PC-9 (cell line): Measurements from ENCODE around the gene RAVER1. TPM values are rescaled to one million over a fixed set of nuclear protein-coding genes. Genes with fewer than 3 reads are reported as not detected.

Experiments
- BruUV-seq: library from RNA; stranded (reverse); fragments of 400-500 nt; replicated peaks from 2 replicates; lab custom pipeline; 2021; lab: Mats Ljungman, UMichigan
- CTCF ChIA-PET: fragments of 300-600 bp; sonication (Branson Sonifier 250); formaldehyde crosslinking; loops from one replicate; lab custom pipeline; 2022; ENCODE audit warnings: antibody characterized with exemption; lab: Charles Lee
- POLR2A ChIA-PET: fragments of 300-600 bp; sonication (Branson Sonifier 250); formaldehyde crosslinking; loops from one replicate; lab custom pipeline; 2022; ENCODE audit warnings: antibody characterized with exemption; ENCODE audit not compliant: unreplicated experiment; lab: Charles Lee
- DNase-seq, 2 experiments: peaks; one replicate each; pipeline versions ENCODE4 v3.0.0 to v3.0.0-alpha.2; 2015 to 2022; ENCODE audit warnings: mixed read lengths in 1 of 2
- H2AFZ ChIP-seq: fragments of 200-600 bp; sonication (generic); 2 replicates; pipeline ENCODE4 v1.8.1; 2017; ENCODE audit warnings: antibody characterized with exemption
- H3F3A ChIP-seq: fragments of 200-600 bp; sonication (generic); 2 replicates; pipeline ENCODE4 v1.8.1; 2017; ENCODE audit warnings: antibody characterized with exemption, mild to moderate bottlenecking, low read depth; ENCODE audit not compliant: insufficient read depth
- H3K27ac ChIP-seq: fragments of 200-600 bp; sonication (generic); 2 replicates; pipeline ENCODE4 v1.6.1; 2016; ENCODE audit warnings: mixed run types
- H3K27me3 ChIP-seq: fragments of 200-600 bp; sonication (generic); 2 replicates; pipeline ENCODE4 v1.6.1; 2016; ENCODE audit warnings: low read depth, mixed run types; ENCODE audit not compliant: insufficient read depth
- H3K36me3 ChIP-seq: fragments of 200-600 bp; sonication (generic); 2 replicates; pipeline ENCODE4 v1.6.1; 2016; ENCODE audit warnings: low read depth, mixed run types
- H3K4me1 ChIP-seq: fragments of 200-600 bp; sonication (generic); replicated peaks from 2 replicates; pipeline ENCODE4 v1.6.1; 2016; ENCODE audit warnings: mixed run types; ENCODE audit not compliant: insufficient read depth
- H3K4me2 ChIP-seq: fragments of 200-600 bp; sonication (generic); 2 replicates; pipeline ENCODE4 v1.6.1; 2017; ENCODE audit warnings: mixed run types
- H3K4me3 ChIP-seq: fragments of 200-600 bp; sonication (generic); 2 replicates; pipeline ENCODE4 v1.6.1; 2016; ENCODE audit warnings: mixed run types
- H3K79me2 ChIP-seq: fragments of 200-600 bp; sonication (generic); 2 replicates; pipeline ENCODE4 v1.6.1; 2017; ENCODE audit warnings: low read depth, mixed run types
- H3K9me2 ChIP-seq: fragments of 200-600 bp; sonication (generic); 2 replicates; pipeline ENCODE4 v1.8.1; 2017; ENCODE audit warnings: mild to moderate bottlenecking; ENCODE audit not compliant: insufficient read depth
- H3K9me3 ChIP-seq: fragments of 200-600 bp; sonication (generic); 2 replicates; pipeline ENCODE4 v1.8.1; 2016; ENCODE audit warnings: low read depth; ENCODE audit not compliant: insufficient read depth
- H4K20me1 ChIP-seq: fragments of 200-600 bp; sonication (generic); 2 replicates; pipeline ENCODE4 v1.8.1; 2017; ENCODE audit not compliant: insufficient read depth
- CTCF ChIP-seq: fragments of 200-600 bp; sonication (generic); conservative IDR thresholded peaks from 2 replicates; pipeline ENCODE4 v1.6.1; 2017; ENCODE audit warnings: mixed run types, antibody characterized with exemption, mild to moderate bottlenecking, moderate library complexity
- EZH2 ChIP-seq: fragments of 200-600 bp; sonication (generic); IDR thresholded peaks from 2 replicates; pipeline ENCODE4 v1.8.0; 2017; ENCODE audit warnings: antibody characterized with exemption, low read depth
- intact Hi-C: fragments of 100-400 bp; cut with micrococcal nuclease; formaldehyde crosslinking; loops from one replicate; pipeline ENCODE4 v1.10.0; 2022; ENCODE audit not compliant: unreplicated experiment
- total RNA-seq: library from RNA; stranded (reverse); gene quantifications from 2 replicates; pipeline ENCODE4 v1.2.3, GENCODE V29; 2021

RAVER1 gene
- total RNA-seq, 1 experiment from 2014 or later: 52.9 TPM

DNA sequence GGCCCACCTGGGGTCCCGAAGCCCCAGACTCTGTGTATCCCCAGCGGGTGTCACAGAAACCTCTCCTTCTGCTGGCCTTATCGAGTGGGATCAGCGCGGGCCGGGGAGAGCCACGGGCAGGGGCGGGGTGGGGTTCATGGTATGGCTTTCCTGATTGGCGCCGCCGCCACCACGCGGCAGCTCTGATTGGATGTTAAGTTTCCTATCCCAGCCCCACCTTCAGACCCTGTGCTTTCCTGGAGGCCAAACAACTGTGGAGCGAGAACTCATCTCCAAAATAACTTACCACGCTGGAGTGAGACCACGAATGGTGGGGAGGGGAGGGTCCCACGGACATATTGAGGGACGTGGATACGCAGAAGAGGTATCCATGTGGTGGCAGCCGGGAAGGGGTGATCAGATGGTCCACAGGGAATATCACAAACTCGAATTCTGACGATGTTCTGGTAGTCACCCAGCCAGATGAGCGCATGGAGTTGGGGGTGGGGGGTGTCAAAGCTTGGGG is 44.6 kb downstream of the RAVER1 start:
- Histone ChIP-seq H2AFZ (peak overlapping the region; percentile 89), H3F3A (peaks cover 18% of the 10 kb centered on the region; the same call in 1 of the 2 replicates), H3K79me2 (no peaks in the 10 kb centered on the region), H3K4me1 (peaks cover 20% of the 10 kb centered on the region), H4K20me1 (no peaks in the 10 kb centered on the region), H3K4me3 (peak overlapping the region; percentile 78), H3K9me2 (no peaks in the 10 kb centered on the region), H3K9me3 (no peaks in the 10 kb centered on the region), H3K36me3 (peaks cover 9% of the 10 kb centered on the region; the same call in 1 of the 2 replicates), H3K27me3 (no peaks in the 10 kb centered on the region), H3K27ac (0 out of 2 replicates have a peak overlapping the region, but pooled peaks have one; percentile 28), H3K4me2 (peak overlapping the region; percentile 97)
- CTCF ChIA-PET: interaction anchor here (0.6 to 1.0 kb wide), 4 partner anchors 18 to 1876 kb away, joined by 3 to 4 read pairs (median 3); partner anchors contain the start of genes ICAM1 and MARCHF2
- POLR2A ChIA-PET: interaction anchor here (1.0 to 1.9 kb wide), 4 partner anchors 9 to 46 kb away, joined by 3 to 9 read pairs (median 6); partner anchors contain the start of gene ICAM1
- TF ChIP-seq CTCF (no peak), EZH2 (no peak)
- TSS peak; percentile 67 for BruUV-seq
- intact Hi-C loops: no loop called here
- peak; percentile 71 to 77 for DNase-seq

GRCh38 chr19:10286803-10287737 is 46.3 kb downstream of the RAVER1 start, which contains the start of gene ICAM4:
Gene ICAM4, plus strand, starts transcription at chr19:10286955. Its CDS starts 58 bp downstream, at chr19:10287013.
- Histone ChIP-seq H3K4me2 (no peak within 1 kb of the TSS), H3K27me3 (no peaks in the 10 kb centered on the region), H3K27ac (no peak within 1 kb of the TSS), H3K36me3 (peaks cover 9% of the 10 kb centered on the region; the same call in 1 of the 2 replicates), H3K9me2 (no peaks in the 10 kb centered on the region), H3F3A (peaks cover 28% of the 10 kb centered on the region), H3K4me1 (peaks cover 36% of the 10 kb centered on the region), H3K9me3 (no peaks in the 10 kb centered on the region), H3K79me2 (no peaks in the 10 kb centered on the region), H2AFZ (no peak within 1 kb of the TSS), H4K20me1 (no peaks in the 10 kb centered on the region), H3K4me3 (no peak within 1 kb of the TSS)
- DNase-seq: no peak
- BruUV-seq: no TSS peak
- intact Hi-C loops: no loop called here
- ChIA-PET POLR2A (interaction anchor here (0.6 kb wide), 2 partner anchors 8 to 47 kb away, joined by 3 to 14 read pairs; no protein-coding TSS in a partner anchor), CTCF (interaction anchor here (0.7 kb wide), 1 partner anchor 18 kb away, joined by 3 read pairs; no protein-coding TSS in a partner anchor)
- TF ChIP-seq CTCF (no peak), EZH2 (no peak)

DNA sequence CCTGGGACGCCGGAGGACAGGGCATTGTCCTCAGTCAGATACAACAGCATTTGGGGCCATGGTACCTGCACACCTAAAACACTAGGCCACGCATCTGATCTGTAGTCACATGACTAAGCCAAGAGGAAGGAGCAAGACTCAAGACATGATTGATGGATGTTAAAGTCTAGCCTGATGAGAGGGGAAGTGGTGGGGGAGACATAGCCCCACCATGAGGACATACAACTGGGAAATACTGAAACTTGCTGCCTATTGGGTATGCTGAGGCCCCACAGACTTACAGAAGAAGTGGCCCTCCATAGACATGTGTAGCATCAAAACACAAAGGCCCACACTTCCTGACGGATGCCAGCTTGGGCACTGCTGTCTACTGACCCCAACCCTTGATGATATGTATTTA is 47.9 kb downstream of the RAVER1 start:
- peaks cover 33% of the 10 kb centered on the region for H3F3A ChIP-seq
- H3K79me2 ChIP-seq: no peaks in the 10 kb centered on the region
- no peaks in the 10 kb centered on the region for H4K20me1 ChIP-seq
- no peaks in the 10 kb centered on the region for H3K27me3 ChIP-seq
- no peak overlapping the region for H3K27ac ChIP-seq
- no peak overlapping the region for H3K4me3 ChIP-seq
- no TSS peak for BruUV-seq
- no peaks in the 10 kb centered on the region for H3K9me2 ChIP-seq
- POLR2A ChIA-PET: interaction anchor here (0.6 kb wide), 2 partner anchors 116 to 1861 kb away, joined by 4 to 11 read pairs; no protein-coding TSS in a partner anchor
- H2AFZ ChIP-seq: no peak overlapping the region
- H3K36me3 ChIP-seq: peaks cover 9% of the 10 kb centered on the region; the same call in 1 of the 2 replicates
- no peak for DNase-seq
- TF ChIP-seq CTCF (no peak), EZH2 (no peak)
- H3K4me1 ChIP-seq: peaks cover 25% of the 10 kb centered on the region
- intact Hi-C loops: no loop called here
- H3K9me3 ChIP-seq: no peaks in the 10 kb centered on the region
- CTCF ChIA-PET: no interaction called here
- H3K4me2 ChIP-seq: no peak overlapping the region
